ENCODE results near the gene KLHL3. TPM values are rescaled to one million over a fixed set of nuclear protein-coding genes. Genes with fewer than 3 reads are reported as not detected.

The KLHL3 gene
- total RNA-seq, 2 experiments from 2014 or later = 3.0 to 3.4 TPM

GRCh38 chr5:137706841-137707240 lies 29.0 kb downstream of the KLHL3 start:
- H3K9me3 Mint-ChIP-seq = no peaks in the 10 kb centered on the region
- no peak overlapping the region for H3K27ac Mint-ChIP-seq
- ChIA-PET POLR2A (no interaction called here), CTCF (no interaction called here)
- no peaks in the 10 kb centered on the region for H3K4me1 Mint-ChIP-seq (ENCODE audit: low read depth)
- intact Hi-C loops (cut with micrococcal nuclease) = no loop called here
- peaks cover 7% of the 10 kb centered on the region for H3K36me3 Mint-ChIP-seq
- no peak for DNase-seq
- no peaks in the 10 kb centered on the region for H3K27me3 Mint-ChIP-seq
- no peak overlapping the region for H3K4me3 Mint-ChIP-seq

DNA sequence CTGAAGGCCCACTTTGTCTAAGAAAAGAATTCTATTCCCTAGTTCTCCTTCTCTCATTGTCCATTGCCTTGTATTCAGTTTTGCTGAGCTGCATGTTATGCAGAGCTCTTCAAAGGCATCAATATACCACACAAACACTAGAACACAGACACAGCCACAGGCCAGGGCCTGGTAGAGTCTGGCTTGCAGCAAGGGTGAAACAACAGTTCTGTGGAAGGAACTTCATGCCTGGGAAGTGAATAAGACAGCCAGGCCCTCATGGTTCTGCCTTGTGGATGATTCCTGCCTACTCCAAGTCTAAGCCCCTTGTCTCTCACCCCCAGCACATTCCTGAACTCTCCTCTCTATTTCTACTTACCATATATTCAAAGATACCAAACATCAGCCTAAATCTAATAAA lies 30.8 kb downstream of the KLHL3 start:
- no peak for DNase-seq
- H3K27me3 Mint-ChIP-seq = no peaks in the 10 kb centered on the region
- no peak overlapping the region for H3K27ac Mint-ChIP-seq
- no peak overlapping the region for H3K4me3 Mint-ChIP-seq
- ChIA-PET CTCF (no interaction called here), POLR2A (no interaction called here)
- no peaks in the 10 kb centered on the region for H3K4me1 Mint-ChIP-seq (ENCODE audit: low read depth)
- intact Hi-C loops (cut with micrococcal nuclease) = no loop called here
- no peaks in the 10 kb centered on the region for H3K9me3 Mint-ChIP-seq
- peaks cover 7% of the 10 kb centered on the region for H3K36me3 Mint-ChIP-seq

- H3K36me3 Mint-ChIP-seq = peaks cover 6% of the 10 kb centered on the region
- ChIA-PET CTCF (no interaction called here), POLR2A (no interaction called here)
- H3K4me1 Mint-ChIP-seq (ENCODE audit: low read depth) = no peaks in the 10 kb centered on the region
- H3K27ac Mint-ChIP-seq = no peak overlapping the region
- H3K27me3 Mint-ChIP-seq = no peaks in the 10 kb centered on the region
- DNase-seq = no peak
- no peak overlapping the region for H3K4me3 Mint-ChIP-seq
- intact Hi-C loops (cut with micrococcal nuclease) = no loop called here
- H3K9me3 Mint-ChIP-seq = no peaks in the 10 kb centered on the region
These were observed 32.3 kb downstream of the KLHL3 start for GRCh38 chr5:137703565-137703964.

DNA sequence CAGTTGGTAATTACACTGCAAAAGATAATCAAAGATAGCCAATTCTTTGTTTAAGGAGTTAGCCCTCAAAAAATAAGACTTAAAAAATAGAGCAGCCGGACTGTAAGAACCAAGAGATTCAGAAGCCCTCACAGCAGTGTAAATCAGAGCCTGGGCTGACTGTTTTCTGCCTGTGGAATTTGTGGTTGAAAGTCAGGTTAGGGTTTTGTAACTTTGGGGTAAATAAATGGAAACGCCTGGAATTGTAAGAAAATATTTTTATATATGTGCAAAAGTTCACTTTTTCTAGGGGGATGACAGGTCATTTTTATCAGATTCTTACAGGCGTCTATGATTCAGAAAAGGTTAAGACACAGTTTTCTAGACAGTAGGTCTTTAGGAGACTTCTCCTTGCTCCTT lies 35.6 kb downstream of the KLHL3 start:
- ChIA-PET POLR2A (no interaction called here), CTCF (no interaction called here)
- H3K9me3 Mint-ChIP-seq = no peaks in the 10 kb centered on the region
- peaks cover 1% of the 10 kb centered on the region for H3K36me3 Mint-ChIP-seq
- intact Hi-C loops (cut with micrococcal nuclease) = no loop called here
- DNase-seq = no peak
- H3K27me3 Mint-ChIP-seq = no peaks in the 10 kb centered on the region
- no peak overlapping the region for H3K4me3 Mint-ChIP-seq
- no peak overlapping the region for H3K27ac Mint-ChIP-seq
- H3K4me1 Mint-ChIP-seq (ENCODE audit: low read depth) = peaks cover 22% of the 10 kb centered on the region

- CTCF ChIA-PET = interaction anchor here (0.6 to 1.2 kb wide), 2 partner anchors 41 to 1011 kb away, joined by 3 read pairs; no protein-coding TSS in a partner anchor
- Mint-ChIP-seq H3K9me3 (no peaks in the 10 kb centered on the region), H3K4me1 (ENCODE audit: low read depth) (peaks cover 29% of the 10 kb centered on the region), H3K4me3 (no peak overlapping the region), H3K27ac (no peak overlapping the region), H3K36me3 (peaks cover 1% of the 10 kb centered on the region), H3K27me3 (no peaks in the 10 kb centered on the region)
- intact Hi-C loops (cut with micrococcal nuclease) = no loop called here
- DNase-seq = no peak
- POLR2A ChIA-PET = no interaction called here
These were observed 36.3 kb downstream of the KLHL3 start for GRCh38 chr5:137699336-137700281.

DNA sequence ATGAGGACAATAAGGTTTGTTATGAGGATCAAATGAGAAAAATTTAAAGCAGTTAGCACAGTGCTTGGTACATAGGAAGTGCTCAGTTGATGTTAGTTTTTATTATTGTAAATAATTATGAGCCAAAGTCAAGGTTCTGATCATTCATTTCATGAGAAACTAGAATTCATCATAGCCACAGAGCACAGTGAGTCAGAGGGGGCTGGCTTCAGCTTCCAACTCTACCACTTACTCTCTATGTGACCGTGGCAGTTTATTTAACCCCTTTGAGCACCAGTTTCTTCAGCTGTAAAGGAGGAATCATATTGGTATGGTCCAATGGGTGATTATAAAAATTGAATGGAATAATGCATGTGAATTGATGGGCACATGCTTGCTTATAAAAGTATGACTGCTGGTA lies 39.4 kb downstream of the KLHL3 start:
- peaks cover 6% of the 10 kb centered on the region for H3K36me3 Mint-ChIP-seq
- H3K4me3 Mint-ChIP-seq = no peak overlapping the region
- POLR2A ChIA-PET = interaction anchor here (0.9 to 2.1 kb wide), 3 partner anchors 30 to 57 kb away, joined by 3 to 5 read pairs (median 4); no protein-coding TSS in a partner anchor
- H3K4me1 Mint-ChIP-seq (ENCODE audit: low read depth) = peaks cover 41% of the 10 kb centered on the region
- intact Hi-C loops (cut with micrococcal nuclease) = loop anchor here (1.0 kb wide), 2 partner anchors 30 to 41 kb away; no protein-coding TSS in a partner anchor
- peak; percentile 72 for DNase-seq
- CTCF ChIA-PET = interaction anchor here (1.9 to 5.3 kb wide), 5 partner anchors 36 to 67 kb away, joined by 7 to 36 read pairs (median 10); partner anchors contain the start of gene KLHL3
- H3K27me3 Mint-ChIP-seq = no peaks in the 10 kb centered on the region
- no peaks in the 10 kb centered on the region for H3K9me3 Mint-ChIP-seq
- peak overlapping the region; percentile 86 for H3K27ac Mint-ChIP-seq

GRCh38 chr5:137695651-137696428 lies 40.0 kb downstream of the KLHL3 start:
- intact Hi-C loops (cut with micrococcal nuclease) = loop anchor here (1.0 kb wide), 2 partner anchors 30 to 41 kb away; no protein-coding TSS in a partner anchor
- CTCF ChIA-PET = interaction anchor here (0.6 to 5.3 kb wide), 6 partner anchors 12 to 713 kb away, joined by 3 to 36 read pairs (median 7); partner anchors contain the start of gene KLHL3
- Mint-ChIP-seq H3K4me3 (peak overlapping the region; percentile 42), H3K36me3 (peaks cover 5% of the 10 kb centered on the region), H3K27ac (peak overlapping the region; percentile 86), H3K27me3 (no peaks in the 10 kb centered on the region), H3K4me1 (ENCODE audit: low read depth) (peaks cover 41% of the 10 kb centered on the region), H3K9me3 (no peaks in the 10 kb centered on the region)
- POLR2A ChIA-PET = interaction anchor here (0.7 to 2.1 kb wide), 6 partner anchors 27 to 1611 kb away, joined by 3 to 5 read pairs (median 4); no protein-coding TSS in a partner anchor
- DNase-seq = peak; percentile 29

DNA sequence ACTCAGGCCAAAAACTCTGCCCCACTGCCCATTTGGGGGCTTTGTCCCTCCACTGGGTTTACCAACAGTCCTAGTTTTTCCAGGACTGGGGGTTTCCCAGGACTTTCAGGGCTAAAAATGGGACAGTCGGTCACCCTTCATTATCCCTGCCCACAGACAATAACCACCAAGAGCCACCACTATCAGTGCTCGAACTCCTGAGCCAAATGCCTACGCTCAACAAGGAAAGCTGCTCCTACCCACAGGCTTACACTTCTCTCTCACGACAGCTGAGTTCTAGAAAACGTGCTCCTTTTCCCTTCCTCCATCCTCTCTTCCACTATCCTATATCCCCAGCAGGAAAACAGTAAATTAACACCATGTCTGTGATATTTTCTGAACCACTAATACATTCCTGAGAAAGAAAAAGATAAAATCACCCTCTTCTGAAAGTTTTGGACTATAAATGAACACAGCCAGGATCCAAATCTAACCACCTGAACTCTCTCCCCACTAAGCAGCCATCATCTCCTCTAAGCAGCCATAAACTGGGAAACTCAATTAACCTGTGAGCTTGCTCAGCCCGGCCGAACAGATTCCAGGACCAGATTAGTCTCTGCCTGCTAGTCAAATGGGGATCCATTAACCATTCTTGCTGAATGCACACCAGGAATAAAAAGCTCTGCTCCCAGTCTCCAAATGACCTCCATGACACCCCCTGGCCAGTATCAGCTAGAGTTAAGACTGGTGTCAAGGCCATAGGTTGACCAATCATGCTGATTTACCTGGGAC lies 41.8 kb downstream of the KLHL3 start:
- DNase-seq = no peak
- H3K4me3 Mint-ChIP-seq = no peak overlapping the region
- H3K9me3 Mint-ChIP-seq = no peaks in the 10 kb centered on the region
- ChIA-PET POLR2A (interaction anchor here (1.1 to 2.1 kb wide), 2 partner anchors 25 to 28 kb away, joined by 3 to 4 read pairs; no protein-coding TSS in a partner anchor), CTCF (interaction anchor here (1.1 to 5.3 kb wide), 5 partner anchors 34 to 65 kb away, joined by 3 to 36 read pairs (median 7); partner anchors contain the start of gene KLHL3)
- no peaks in the 10 kb centered on the region for H3K27me3 Mint-ChIP-seq
- H3K27ac Mint-ChIP-seq = no peak overlapping the region
- H3K36me3 Mint-ChIP-seq = peaks cover 5% of the 10 kb centered on the region
- intact Hi-C loops (cut with micrococcal nuclease) = no loop called here
- peaks cover 41% of the 10 kb centered on the region for H3K4me1 Mint-ChIP-seq (ENCODE audit: low read depth)

- H3K9me3 Mint-ChIP-seq = no peaks in the 10 kb centered on the region
- peaks cover 41% of the 10 kb centered on the region for H3K4me1 Mint-ChIP-seq (ENCODE audit: low read depth)
- no peak overlapping the region for H3K27ac Mint-ChIP-seq
- CTCF ChIA-PET = interaction anchor here (1.1 to 5.3 kb wide), 3 partner anchors 33 to 58 kb away, joined by 3 to 29 read pairs (median 7); partner anchors contain the start of gene KLHL3
- H3K36me3 Mint-ChIP-seq = peaks cover 8% of the 10 kb centered on the region
- H3K4me3 Mint-ChIP-seq = no peak overlapping the region
- intact Hi-C loops (cut with micrococcal nuclease) = no loop called here
- H3K27me3 Mint-ChIP-seq = no peaks in the 10 kb centered on the region
- DNase-seq = no peak
- POLR2A ChIA-PET = no interaction called here
These were observed 42.5 kb downstream of the KLHL3 start for GRCh38 chr5:137693307-137693950.

DNA sequence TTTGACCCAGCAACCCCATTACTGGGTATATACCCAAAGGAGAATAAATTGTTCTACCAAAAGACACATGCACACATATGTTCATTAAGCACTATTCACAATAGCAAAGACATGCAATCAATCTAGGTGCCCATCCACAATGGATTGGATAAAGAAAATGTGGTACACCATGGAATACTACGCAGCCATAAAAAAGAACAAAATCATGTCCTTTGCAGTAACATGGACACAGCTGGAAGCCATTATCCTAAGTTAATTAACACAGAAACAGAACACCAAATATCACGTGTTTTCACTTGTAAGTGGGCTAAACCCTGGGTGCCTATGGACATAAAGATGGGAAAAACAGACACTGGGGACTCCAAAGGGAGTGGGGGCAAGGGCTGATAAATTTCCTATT lies 46.6 kb downstream of the KLHL3 start:
- ChIA-PET POLR2A (no interaction called here), CTCF (no interaction called here)
- H3K4me3 Mint-ChIP-seq = no peak overlapping the region
- H3K9me3 Mint-ChIP-seq = no peaks in the 10 kb centered on the region
- H3K27ac Mint-ChIP-seq = no peak overlapping the region
- H3K4me1 Mint-ChIP-seq (ENCODE audit: low read depth) = peaks cover 10% of the 10 kb centered on the region
- intact Hi-C loops (cut with micrococcal nuclease) = no loop called here
- peaks cover 8% of the 10 kb centered on the region for H3K36me3 Mint-ChIP-seq
- no peak for DNase-seq
- H3K27me3 Mint-ChIP-seq = no peaks in the 10 kb centered on the region

- H3K27me3 Mint-ChIP-seq = no peaks in the 10 kb centered on the region
- H3K4me3 Mint-ChIP-seq = no peak overlapping the region
- H3K36me3 Mint-ChIP-seq = peaks cover 8% of the 10 kb centered on the region
- DNase-seq = no peak
- intact Hi-C loops (cut with micrococcal nuclease) = no loop called here
- CTCF ChIA-PET = no interaction called here
- H3K9me3 Mint-ChIP-seq = no peaks in the 10 kb centered on the region
- POLR2A ChIA-PET = no interaction called here
- H3K4me1 Mint-ChIP-seq (ENCODE audit: low read depth) = peaks cover 4% of the 10 kb centered on the region
- no peak overlapping the region for H3K27ac Mint-ChIP-seq
These were observed 47.6 kb downstream of the KLHL3 start for GRCh38 chr5:137688210-137688840.
